Measurements from ENCODE around the gene PTPN11.

Gene PTPN11

GRCh38 chr12:112555621-112556233 is 137.0 kb downstream of the PTPN11 start:
- no peak for DNase-seq

- DNase-seq = no peak
Measured at GRCh38 chr12:112557951-112558630, 139.3 kb downstream of the PTPN11 start.
